NCI-H1417 treated with DMSO at 0.1 percent for 48 hours (cell line): Measurements from ENCODE around the gene GATD1.

Source experiments
- DNase-seq: peaks from one replicate; lab custom pipeline; 2025; lab: John Stamatoyannopoulos, UW

GATD1 gene, protein sequence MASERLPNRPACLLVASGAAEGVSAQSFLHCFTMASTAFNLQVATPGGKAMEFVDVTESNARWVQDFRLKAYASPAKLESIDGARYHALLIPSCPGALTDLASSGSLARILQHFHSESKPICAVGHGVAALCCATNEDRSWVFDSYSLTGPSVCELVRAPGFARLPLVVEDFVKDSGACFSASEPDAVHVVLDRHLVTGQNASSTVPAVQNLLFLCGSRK

DNA sequence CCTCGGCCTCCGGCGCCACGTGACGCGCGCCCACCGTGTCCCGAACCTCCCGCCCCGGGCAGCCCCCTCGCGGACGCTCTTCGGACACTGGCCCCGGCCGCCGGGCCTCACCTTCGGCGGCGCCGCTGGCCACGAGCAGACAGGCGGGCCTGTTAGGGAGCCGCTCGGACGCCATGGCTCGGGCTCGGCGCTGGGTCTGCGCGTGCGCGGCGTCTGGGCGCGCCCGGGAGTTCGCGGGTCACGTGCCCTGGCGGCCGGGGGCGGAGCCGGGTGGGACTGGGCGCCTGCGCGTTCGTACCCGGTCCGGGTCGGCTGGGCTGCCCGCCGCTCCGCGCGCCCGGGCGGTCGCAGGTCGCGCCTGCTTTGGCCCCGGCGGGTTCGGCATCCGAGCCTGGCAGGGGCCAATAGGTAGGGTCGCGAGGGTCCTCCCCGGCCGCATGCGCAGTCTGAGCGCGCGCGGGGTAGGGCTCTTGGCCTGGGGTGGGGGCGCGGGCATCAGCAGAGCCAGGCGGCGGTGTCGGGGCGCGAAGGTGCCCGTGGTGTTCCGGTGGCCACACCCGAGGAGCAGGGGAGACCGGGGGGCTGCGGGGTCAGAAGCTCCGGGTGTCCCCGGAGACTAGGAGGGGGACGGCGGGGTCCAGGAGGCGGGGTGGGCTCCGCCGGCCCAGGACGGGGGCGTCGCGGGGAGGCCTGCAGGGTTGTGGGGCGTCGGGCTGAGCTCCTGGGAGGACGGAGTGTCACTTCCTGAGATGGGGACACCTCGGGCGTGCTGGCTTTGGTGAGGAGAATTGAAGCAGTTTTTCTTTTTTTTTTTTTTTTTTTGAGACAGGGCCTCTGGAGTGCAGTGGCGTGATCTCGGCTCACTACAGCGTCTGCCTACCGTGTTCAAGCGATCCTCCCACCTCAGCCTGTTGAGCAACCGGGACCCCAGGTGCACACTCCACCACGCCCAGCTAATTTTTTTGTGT lies at the start of gene GATD1:
TSS of gene GATD1 (minus strand) at position 200 of the 968 bp plus-strand sequence. CDS start at position 175, 25 bp downstream.
- peak; percentile 22 for DNase-seq

DNA sequence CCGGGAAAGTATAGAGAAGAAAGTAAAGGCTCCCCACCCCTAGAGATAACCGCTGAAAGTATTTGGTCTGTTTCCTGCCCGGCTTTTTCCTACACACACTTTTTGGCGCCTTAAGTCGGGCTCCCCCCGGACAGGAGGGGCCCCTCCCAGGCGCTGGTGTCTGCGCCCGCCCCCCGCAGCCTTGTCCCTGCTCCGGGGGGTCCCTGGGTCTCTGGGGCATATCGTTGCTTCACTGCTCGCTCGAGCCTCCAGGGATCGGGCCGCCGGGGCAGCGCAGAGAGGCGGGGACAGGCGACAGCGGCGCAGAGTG lies 49.5 kb upstream of the GATD1 start:
- DNase-seq = no peak

DNA sequence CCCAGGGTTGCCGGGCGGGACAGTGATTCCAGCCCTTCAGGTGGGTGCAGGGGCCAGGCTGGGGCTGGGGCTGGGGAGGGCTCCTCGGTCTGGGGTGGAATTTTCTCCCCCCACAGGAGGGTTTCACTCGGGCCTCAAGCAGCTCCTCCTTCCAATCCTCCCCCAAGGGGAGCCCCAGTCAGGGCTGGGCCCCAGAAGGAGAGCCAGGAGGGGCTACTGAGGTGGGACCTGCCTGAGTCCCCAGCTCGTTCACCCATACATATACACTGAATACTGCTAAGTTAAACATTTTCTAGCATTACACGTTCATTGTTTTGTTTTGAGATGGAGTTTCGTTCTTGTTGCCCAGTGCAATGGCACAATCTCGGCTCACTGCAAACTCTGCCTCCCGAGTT lies 48.9 kb upstream of the GATD1 start:
- no peak for DNase-seq

DNA sequence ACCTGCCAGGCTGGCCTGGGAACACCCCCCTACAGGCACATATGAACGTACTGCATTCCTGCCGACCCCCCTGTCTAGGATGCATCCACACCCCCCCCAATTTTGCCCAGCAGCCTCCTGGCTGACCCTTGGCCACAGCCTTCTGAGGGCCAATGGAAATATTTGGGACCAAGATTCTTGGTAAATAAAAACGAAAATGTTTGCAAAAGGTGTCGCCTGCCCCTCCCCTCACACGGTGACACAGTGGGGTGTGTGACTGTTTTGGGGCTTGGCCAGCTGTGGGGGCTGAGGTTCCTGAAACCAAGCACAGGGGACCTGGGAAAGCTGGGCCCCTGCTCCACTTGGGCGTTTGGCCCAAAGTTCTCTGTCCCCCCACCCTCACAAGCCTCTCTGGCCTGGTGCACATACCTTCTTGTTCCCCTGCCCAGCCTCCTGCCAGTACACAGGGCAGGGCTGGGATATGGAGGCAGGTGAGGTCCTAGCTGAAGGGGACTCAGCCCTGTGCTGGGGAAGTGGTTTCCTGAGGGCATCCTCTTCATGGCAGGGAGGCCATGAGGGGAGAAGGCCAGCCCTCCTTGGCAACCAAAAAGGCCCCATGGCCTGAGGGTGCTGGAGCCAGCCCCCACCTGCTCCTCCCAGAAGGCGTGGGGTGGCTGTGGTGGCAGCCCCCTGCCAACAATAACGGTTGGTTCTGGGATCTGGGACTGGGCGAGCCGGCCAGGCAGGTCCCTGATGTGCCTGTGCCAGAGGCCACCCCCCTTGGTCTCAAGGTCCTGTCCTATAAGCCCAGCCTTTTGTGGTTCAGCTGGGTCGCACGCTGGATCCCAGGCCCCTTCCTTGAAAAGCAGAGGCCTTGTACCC lies 48.3 kb upstream of the GATD1 start:
- DNase-seq = no peak

DNA sequence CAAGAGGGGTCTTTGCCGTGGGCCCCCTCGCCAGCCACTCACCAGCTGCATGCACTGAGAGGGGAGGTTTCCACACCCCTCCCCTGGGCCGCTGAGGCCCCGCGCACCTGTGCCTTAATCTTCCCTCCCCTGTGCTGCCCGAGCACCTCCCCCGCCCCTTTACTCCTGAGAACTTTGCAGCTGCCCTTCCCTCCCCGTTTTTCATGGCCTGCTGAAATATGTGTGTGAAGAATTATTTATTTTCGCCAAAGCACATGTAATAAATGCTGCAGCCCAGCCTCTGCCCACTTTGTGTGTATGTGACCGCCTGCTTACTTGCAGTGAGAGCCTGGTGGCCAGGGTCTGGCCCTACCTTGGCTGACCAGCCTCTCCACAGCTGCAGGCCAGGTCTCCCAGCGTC lies 47.7 kb upstream of the GATD1 start:
- DNase-seq = no peak

DNA sequence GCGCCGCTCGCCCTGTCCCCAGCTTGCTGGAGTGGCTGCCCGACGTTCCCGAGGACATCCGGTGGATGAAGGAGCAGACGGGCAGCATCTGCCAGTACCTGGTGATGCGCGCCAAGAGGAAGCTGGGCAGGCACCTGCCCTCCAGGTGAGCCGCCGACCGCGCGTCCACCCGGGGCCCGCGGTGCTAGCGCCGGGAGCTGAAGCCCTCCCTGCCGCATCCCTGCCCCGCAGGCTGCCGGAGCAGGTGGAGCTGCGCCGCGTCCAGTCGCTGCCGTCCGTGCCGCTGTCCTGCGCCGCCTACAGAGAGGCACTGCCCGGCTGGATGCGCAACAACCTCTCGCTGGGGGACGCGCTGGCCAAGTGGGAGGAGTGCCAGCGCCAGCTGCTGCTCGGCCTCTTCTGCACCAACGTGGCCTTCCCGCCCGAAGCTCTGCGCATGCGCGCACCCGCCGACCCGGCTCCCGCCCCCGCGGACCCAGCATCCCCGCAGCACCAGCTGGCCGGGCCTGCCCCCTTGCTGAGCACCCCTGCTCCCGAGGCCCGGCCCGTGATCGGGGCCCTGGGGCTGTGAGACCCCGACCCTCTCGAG lies 47.1 kb upstream of the GATD1 start:
- DNase-seq = no peak

DNA sequence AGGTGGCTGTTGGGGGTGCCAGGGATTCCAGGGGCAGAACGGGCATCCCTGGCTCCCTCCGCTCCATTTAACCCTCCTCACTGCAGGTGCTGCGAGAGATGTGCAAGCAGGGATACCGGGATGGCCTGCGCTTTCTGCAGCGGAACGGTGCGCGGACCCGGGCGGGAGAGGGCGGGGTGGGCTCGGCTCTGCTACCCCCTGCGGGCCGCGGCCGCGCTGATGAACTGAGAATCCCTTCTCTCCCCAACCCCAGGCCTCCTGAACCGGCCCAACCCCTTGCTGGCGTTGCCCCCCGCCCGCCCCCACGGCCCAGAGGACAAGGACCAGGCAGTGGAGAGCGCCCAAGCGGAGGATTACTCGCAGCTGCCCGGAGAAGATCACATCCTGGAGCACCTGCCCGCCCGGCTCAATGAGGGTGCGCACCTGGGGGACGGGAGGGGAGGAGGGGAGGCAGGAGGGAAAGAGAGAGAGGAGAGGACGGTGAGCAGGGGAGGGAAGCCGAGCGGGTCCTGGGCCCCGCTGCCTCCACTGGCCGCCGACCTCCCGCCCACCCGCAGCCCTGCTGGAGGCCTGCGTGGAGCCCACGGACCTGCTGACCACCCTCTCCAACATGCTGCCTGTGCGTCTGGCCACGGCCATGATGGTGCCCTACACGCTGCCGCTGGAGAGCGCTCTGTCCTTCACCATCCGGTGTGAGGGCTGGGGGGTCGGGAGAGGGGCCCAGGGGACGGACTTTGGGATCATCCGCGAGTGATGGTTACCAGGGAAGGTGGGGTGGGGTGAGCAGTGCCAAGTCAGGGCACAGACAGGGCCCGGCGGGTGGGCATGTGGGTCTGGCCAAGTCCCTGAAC lies 46.4 kb upstream of the GATD1 start:
- DNase-seq = no peak

DNA sequence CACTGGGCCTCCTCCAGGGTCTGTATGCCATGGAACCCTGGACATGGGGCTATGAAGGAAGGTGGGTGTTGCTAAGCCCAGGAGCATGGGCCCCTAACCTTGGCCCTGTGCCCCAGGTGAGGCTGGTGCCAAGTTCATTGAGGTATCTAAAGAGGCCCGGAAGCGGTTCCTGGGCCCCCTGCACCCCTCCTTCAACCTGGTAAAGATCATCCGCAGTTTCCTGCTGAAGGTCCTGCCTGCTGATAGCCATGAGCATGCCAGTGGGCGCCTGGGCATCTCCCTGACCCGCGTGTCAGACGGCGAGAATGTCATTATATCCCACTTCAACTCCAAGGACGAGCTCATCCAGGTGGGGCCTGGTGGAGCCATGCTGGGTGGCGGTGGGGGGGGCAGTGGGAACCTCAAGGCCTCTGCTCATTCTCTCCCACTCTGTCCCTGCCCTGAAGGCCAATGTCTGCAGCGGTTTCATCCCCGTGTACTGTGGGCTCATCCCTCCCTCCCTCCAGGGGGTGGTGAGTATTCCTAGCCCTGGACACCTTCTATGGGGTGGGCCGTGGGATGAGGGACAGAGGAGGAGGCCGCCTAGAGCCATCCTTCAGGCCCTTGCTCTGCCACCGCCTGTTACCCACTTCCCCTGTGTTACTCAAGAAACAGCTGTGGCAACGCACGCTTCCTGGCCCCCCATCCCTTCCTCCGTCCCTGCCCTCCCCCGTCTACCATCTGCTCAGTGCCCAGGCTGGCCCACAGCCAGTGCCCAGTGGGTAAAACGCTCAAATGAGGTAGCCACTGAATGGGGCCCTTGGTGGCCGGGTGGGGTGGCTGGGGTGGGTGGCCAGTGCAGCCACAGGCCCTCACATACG lies 44.5 kb upstream of the GATD1 start:
- DNase-seq = no peak

DNA sequence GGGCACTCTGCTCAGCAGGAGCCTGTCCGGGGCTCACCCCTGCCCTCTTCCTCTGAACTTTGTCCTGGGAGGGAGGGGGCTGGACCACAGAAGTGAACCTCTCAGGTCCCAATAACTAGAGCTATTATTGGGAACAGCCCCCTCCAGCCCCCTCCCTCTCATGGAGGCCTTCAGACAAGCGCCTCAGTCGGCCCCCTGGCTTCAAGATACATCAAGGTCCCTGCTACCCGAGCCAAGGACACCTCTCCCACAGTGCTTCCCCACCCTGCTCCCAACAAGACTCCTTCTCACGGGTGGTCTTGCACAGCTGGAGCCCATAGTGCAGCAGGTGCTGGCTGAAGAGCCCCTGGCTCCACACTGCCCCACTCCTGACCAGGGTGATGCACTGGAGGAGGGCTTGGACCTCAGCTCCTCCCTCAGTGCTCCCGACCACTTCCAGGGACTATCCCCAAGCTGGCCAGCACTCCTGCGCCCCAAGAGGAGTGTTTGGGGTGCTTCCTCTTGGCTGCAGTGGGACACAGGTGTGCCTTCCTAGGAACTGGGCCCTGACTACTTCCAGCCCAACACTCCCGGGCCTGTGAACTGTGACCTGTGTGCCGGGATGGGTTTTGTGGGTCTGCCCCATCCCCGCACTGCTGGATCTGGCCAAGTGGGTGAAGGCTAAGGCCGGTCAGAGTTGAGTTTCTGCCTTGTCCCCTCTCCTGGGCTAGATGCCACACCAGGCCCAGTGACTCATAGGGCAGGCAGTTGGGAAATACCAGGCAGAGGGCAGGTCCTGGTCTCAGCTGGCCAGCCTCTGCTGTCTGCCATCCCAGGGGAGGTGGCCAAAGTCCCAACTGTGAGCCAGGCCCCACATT lies 43.6 kb upstream of the GATD1 start:
- DNase-seq = no peak

DNA sequence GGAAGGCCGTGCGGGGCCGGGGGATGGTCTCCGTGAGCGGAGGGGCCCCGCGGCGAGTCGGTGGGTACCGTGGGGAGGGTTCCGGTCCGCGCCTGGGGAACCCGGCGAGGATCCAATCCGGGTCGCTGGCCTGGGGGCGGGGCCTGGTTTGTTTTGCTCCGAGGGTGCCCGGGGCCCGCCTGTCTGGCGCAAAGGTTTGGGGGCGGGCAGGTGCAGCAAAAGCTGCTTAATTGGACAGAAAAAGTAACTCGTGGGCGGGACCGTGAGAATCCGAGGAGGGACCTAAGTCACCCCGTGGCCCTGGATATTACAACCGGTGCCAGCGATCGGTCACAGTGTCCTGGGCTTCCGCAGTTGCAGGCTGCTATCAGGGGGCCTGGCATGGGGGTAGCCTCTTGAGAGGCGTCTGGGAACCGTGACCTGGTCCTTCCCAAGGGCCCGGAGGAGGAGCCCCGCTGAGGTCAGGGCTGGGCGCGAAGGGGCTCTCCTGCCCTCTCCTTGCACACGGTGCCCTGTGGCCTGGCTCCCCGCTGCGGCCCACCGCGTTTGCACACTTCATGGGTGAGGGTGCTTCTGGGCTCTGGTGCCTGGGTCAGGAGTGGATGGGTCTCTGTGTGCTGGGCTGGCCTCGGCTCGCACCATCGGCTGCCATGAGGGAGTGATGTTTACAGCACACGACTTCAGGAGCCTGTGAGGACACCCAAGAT lies 42.8 kb upstream of the GATD1 start:
- DNase-seq = no peak

DNA sequence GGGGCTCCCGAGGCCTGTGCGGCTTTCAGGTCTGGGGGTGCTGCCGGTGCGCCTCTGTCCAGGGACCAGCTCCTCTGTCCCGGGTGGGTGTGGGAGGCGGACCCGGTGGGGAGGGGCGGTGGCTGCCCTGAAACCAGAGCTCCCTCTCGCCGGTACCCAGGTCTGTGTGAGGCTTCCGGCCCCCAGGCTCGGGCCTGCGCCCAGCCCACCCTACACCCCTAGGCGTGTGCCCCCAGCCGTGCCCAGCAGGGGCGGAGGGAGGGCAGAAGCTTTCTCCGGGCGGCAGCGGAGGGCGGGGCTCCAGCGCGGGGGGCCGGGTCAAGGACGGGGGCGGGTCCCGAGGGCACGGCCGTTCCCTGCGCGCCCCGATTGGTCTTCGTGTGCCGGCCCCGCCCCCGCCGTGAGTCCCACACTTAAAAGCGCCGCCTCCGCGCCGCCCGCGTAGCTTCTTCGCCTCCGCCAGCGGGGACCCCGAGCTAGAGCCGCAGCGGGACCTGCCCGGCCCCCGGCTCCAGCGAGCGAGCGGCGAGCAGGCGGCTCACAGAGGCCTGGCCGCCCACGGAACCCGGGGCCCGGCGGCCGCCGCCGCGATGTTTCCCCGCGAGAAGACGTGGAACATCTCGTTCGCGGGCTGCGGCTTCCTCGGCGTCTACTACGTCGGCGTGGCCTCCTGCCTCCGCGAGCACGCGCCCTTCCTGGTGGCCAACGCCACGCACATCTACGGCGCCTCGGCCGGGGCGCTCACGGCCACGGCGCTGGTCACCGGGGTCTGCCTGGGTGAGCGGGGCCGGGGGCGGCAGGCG lies 42.0 kb upstream of the GATD1 start:
- no peak for DNase-seq

DNA sequence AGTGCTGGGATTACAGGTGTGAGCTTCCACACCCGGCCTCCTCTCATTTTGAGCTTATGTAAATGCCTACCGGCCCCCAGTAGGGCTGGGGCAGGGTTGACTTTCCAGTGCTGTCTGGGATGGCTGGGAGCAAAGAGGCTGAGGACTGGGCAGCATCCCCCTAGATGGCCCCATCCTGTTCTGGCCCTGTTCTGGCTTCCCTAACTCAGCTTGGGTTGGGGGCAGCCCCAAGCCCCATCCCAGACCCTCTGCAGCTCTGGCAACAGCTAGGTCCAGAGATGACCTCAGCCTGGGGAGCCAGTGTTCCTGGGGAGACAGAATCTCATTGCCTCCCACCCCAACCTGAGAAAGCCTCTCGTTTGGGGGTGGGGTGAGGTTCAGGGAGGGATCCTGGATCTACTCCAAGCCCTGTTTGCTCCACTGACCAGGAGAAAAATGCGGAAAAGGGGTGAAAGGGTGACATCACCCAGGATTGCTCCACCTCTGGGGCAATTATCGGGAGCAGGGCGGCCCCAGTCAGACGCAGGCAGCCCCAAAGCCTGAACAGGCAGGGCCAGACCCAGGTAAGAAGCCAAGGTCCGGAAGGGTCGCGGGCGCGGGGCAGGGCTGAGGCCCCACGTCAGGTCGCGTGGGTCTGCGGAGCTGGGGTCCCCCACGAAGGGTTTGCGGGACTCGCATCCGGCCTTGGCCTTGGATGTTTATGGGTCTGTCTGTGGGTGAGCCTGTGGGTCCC lies 41.3 kb upstream of the GATD1 start, which contains the start of gene PNPLA2:
TSS of gene PNPLA2 (plus strand) at position 519 of the 733 bp plus-strand sequence. CDS start 805 bp downstream, outside the sequence.
- no peak for DNase-seq

DNA sequence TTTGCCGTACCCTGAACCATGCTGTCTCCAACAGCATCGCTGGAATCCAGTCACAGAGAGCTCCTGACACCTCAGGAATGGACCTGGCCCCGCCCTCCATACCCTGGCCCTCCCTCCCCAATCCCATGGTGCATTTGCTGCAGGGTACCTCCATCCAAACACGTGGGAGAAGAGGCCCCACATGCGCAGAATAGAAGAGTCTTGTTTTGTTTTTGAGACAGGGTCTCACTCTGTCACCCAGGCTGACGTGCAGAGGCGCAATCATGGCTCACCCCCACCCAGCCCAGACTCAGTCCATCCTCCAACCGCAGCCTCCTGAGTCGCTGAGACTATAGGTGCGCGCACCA lies 39.1 kb upstream of the GATD1 start:
- no peak for DNase-seq

DNA sequence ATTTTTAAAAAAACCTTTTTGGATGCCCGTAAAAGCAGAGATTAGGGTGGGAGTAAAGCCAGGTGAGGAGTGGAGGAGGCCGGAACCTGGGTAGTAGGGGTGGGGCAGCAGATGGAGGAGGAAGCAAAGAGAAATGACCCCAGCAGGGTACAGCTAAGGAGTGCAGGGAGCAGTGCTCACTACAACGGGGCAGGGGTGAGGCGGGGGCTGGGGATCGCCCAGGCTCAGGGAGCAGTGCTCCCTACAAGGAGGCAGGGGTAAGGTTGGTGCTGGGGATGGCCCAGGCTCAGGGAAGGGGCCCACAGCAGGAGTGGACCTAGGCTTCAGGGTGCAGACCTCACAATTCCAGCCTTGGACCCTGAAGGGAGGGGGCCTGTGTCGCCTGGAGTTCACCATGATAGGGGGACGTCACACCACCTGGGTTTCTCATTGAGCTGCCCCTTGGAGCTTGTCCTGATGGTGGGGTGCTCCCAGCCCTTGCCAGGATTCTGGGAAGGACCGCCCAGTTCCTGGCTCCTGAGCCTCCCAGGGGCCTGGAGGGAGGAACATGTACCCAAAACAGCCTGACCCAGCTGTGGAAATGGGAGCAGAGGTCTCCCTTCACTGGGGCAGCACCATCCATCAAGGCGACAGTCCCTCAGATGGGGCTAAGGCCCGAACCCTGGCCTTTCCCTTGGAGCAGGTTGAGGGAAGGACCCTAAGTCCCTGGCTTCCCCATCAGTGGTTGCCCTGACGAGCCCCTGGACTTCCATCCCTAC lies 38.6 kb upstream of the GATD1 start:
- no peak for DNase-seq

DNA sequence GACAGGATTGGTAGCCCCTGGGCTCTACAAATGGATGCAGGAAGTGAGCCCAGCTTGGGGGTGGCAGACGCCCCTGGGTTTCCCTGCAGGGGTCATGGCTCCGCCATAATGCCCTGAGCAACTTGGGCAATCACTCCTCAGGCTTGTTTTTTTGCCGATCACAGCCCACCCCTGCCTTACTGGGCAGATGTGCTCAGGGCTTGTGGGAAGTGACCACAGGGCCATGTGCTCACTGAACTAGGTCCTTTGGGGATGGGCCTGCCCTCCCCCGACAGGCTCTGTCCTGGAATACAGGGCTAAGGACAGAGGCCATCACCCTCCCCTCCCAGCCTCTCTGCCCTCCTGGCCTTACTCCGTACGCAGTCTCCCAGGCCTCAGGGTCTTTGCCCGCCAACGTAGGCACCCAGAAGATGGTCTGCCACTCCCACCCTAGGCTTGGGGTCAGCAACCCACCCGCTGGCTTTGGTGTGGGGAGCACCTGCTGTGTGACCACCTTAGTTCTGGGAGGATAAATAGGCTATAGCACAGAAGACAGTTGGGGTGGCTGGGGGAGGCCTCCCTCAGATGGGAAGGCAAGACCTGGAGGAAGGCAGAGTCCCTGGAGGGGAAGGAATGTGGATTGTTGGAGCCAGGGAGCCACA lies 36.3 kb upstream of the GATD1 start:
- no peak for DNase-seq

DNA sequence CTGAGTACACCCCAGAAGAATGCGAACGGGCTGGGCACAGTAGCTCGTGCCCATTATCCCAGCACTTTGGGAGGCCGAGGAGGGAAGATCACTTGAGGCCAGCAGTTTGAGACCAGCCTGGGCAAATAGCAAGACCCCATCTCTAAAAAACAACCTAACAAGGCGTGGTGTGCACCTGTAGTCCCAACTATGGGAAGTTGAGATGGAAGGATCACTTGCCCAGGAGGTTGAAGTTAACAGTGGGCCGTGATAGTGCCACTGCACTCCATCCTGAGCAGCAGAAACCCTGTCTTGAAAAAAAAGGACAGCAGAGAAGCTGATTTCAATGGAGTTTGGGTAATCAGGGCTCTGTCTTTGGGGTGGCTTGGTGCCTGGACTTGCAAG lies 35.8 kb upstream of the GATD1 start:
- no peak for DNase-seq
